ENCODE results near the gene DRC7. TPM values are rescaled to one million over a fixed set of nuclear protein-coding genes. Genes with fewer than 3 reads are reported as not detected.

The DRC7 gene
- total RNA-seq, 1 experiment from 2014 or later = not detected

DNA sequence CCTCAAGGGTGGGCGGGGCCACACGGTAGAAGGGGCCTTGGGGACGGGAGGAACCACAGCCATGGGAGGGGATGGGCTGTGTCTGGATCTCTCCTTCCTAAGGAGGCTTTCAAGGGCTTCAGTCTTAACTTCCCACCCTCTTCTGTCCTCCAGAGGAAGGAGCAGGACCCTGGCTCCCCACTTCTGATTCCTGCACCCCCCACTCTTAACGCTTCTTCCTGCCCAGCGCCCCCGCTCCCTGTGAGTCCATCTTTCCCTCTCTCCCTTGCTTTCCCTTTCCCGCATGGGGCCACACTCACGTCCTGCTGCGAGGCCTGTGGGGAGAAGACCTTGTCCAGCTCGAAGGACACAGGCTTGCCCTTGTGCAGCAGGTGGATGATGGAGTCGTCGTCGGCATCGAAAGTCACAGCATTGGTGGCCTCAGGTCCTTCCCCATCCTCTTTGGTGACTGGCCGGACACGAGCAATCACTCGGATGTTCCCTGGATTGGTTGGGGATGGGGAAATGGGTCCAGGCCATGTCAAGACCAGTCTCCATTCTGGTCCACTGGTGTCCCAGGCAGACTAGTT lies 70.6 kb downstream of the DRC7 start:
- no peaks in the 10 kb centered on the region for H3K9me3 Mint-ChIP-seq
- peak overlapping the region; percentile 82; the same call in 1 of the 2 replicates for H3K27ac Mint-ChIP-seq
- TF ChIP-seq, protein P1, sequence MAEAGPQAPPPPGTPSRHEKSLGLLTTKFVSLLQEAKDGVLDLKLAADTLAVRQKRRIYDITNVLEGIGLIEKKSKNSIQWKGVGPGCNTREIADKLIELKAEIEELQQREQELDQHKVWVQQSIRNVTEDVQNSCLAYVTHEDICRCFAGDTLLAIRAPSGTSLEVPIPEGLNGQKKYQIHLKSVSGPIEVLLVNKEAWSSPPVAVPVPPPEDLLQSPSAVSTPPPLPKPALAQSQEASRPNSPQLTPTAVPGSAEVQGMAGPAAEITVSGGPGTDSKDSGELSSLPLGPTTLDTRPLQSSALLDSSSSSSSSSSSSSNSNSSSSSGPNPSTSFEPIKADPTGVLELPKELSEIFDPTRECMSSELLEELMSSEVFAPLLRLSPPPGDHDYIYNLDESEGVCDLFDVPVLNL (CRISPR knock-in tag; IDR thresholded peaks at IDR 0.05; ENCODE audit: borderline replicate concordance, low read depth) = no peak
- TF ChIP-seq NR2C2 (CRISPR knock-in tag; IDR thresholded peaks at IDR 0.05) (no peak), PREB (CRISPR knock-in tag; IDR thresholded peaks at IDR 0.05; ENCODE audit: borderline replicate concordance) (no peak), MYBL2 (CRISPR knock-in tag; IDR thresholded peaks at IDR 0.05) (no peak), ESRRA (CRISPR knock-in tag; IDR thresholded peaks at IDR 0.05; ENCODE audit: borderline replicate concordance) (no peak), SMAD4 (CRISPR knock-in tag; IDR thresholded peaks at IDR 0.05) (no peak)
- TF ChIP-seq, protein P2, sequence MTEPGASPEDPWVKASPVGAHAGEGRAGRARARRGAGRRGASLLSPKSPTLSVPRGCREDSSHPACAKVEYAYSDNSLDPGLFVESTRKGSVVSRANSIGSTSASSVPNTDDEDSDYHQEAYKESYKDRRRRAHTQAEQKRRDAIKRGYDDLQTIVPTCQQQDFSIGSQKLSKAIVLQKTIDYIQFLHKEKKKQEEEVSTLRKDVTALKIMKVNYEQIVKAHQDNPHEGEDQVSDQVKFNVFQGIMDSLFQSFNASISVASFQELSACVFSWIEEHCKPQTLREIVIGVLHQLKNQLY (CRISPR knock-in tag; IDR thresholded peaks at IDR 0.05) = no peak
- ChIA-PET POLR2A (interaction anchor here (0.6 to 1.2 kb wide), 2 partner anchors 108 to 183 kb away, joined by 3 to 5 read pairs; no protein-coding TSS in a partner anchor), CTCF (interaction anchor here (0.6 to 4.9 kb wide), 6 partner anchors 8 to 267 kb away, joined by 3 to 30 read pairs (median 3); no protein-coding TSS in a partner anchor)
- ATAC-seq (no peak), DNase-seq (ENCODE audit: low spot score) (no peak)
- H3K27me3 Mint-ChIP-seq (ENCODE audit: low read depth) = no peaks in the 10 kb centered on the region
- H3K4me1 Mint-ChIP-seq = peaks cover 11% of the 10 kb centered on the region
- peaks cover 4% of the 10 kb centered on the region; the same call in 1 of the 2 replicates for H3K36me3 Mint-ChIP-seq
- no peak overlapping the region for H3K4me3 Mint-ChIP-seq

GRCh38 chr16:57766714-57767348 lies 72.2 kb downstream of the DRC7 start:
- DNase-seq (ENCODE audit: low spot score) = no peak
- H3K27ac Mint-ChIP-seq = no peak overlapping the region
- H3K4me1 Mint-ChIP-seq = peaks cover 11% of the 10 kb centered on the region
- CTCF ChIA-PET = interaction anchor here (1.0 to 4.9 kb wide), 5 partner anchors 9 to 261 kb away, joined by 3 to 30 read pairs (median 5); no protein-coding TSS in a partner anchor
- H3K36me3 Mint-ChIP-seq = peaks cover 4% of the 10 kb centered on the region; the same call in 1 of the 2 replicates
- ATAC-seq = no peak
- no peak overlapping the region for H3K4me3 Mint-ChIP-seq
- POLR2A ChIA-PET = interaction anchor here (0.6 kb wide), 2 partner anchors 24 to 42 kb away, joined by 3 to 4 read pairs; no protein-coding TSS in a partner anchor
- H3K9me3 Mint-ChIP-seq = no peaks in the 10 kb centered on the region
- no peaks in the 10 kb centered on the region for H3K27me3 Mint-ChIP-seq (ENCODE audit: low read depth)
- TF ChIP-seq ZSCAN18 (CRISPR knock-in tag; IDR thresholded peaks at IDR 0.05) (no peak), SOX15 (CRISPR knock-in tag; IDR thresholded peaks at IDR 0.05) (no peak), ZNF396 (CRISPR knock-in tag; IDR thresholded peaks at IDR 0.05; ENCODE audit: borderline replicate concordance) (no peak), RELA (CRISPR knock-in tag; IDR thresholded peaks at IDR 0.05; ENCODE audit: borderline replicate concordance) (no peak), ZBTB21 (CRISPR knock-in tag; IDR thresholded peaks at IDR 0.05; ENCODE audit: borderline replicate concordance) (no peak), KAT7 (CRISPR knock-in tag; IDR thresholded peaks at IDR 0.05; ENCODE audit: borderline replicate concordance) (no peak)
- TF ChIP-seq, protein P3, sequence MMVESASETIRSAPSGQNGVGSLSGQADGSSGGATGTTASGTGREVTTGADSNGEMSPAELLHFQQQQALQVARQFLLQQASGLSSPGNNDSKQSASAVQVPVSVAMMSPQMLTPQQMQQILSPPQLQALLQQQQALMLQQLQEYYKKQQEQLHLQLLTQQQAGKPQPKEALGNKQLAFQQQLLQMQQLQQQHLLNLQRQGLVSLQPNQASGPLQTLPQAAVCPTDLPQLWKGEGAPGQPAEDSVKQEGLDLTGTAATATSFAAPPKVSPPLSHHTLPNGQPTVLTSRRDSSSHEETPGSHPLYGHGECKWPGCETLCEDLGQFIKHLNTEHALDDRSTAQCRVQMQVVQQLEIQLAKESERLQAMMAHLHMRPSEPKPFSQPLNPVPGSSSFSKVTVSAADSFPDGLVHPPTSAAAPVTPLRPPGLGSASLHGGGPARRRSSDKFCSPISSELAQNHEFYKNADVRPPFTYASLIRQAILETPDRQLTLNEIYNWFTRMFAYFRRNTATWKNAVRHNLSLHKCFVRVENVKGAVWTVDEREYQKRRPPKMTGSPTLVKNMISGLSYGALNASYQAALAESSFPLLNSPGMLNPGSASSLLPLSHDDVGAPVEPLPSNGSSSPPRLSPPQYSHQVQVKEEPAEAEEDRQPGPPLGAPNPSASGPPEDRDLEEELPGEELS (CRISPR knock-in tag; IDR thresholded peaks at IDR 0.05) = no peak
- TF ChIP-seq, protein P2 (CRISPR knock-in tag; IDR thresholded peaks at IDR 0.05) = no peak
- TF ChIP-seq, protein P4, sequence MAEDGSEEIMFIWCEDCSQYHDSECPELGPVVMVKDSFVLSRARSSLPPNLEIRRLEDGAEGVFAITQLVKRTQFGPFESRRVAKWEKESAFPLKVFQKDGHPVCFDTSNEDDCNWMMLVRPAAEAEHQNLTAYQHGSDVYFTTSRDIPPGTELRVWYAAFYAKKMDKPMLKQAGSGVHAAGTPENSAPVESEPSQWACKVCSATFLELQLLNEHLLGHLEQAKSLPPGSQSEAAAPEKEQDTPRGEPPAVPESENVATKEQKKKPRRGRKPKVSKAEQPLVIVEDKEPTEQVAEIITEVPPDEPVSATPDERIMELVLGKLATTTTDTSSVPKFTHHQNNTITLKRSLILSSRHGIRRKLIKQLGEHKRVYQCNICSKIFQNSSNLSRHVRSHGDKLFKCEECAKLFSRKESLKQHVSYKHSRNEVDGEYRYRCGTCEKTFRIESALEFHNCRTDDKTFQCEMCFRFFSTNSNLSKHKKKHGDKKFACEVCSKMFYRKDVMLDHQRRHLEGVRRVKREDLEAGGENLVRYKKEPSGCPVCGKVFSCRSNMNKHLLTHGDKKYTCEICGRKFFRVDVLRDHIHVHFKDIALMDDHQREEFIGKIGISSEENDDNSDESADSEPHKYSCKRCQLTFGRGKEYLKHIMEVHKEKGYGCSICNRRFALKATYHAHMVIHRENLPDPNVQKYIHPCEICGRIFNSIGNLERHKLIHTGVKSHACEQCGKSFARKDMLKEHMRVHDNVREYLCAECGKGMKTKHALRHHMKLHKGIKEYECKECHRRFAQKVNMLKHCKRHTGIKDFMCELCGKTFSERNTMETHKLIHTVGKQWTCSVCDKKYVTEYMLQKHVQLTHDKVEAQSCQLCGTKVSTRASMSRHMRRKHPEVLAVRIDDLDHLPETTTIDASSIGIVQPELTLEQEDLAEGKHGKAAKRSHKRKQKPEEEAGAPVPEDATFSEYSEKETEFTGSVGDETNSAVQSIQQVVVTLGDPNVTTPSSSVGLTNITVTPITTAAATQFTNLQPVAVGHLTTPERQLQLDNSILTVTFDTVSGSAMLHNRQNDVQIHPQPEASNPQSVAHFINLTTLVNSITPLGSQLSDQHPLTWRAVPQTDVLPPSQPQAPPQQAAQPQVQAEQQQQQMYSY (CRISPR knock-in tag; IDR thresholded peaks at IDR 0.05) = no peak
- TF ChIP-seq, protein P5, sequence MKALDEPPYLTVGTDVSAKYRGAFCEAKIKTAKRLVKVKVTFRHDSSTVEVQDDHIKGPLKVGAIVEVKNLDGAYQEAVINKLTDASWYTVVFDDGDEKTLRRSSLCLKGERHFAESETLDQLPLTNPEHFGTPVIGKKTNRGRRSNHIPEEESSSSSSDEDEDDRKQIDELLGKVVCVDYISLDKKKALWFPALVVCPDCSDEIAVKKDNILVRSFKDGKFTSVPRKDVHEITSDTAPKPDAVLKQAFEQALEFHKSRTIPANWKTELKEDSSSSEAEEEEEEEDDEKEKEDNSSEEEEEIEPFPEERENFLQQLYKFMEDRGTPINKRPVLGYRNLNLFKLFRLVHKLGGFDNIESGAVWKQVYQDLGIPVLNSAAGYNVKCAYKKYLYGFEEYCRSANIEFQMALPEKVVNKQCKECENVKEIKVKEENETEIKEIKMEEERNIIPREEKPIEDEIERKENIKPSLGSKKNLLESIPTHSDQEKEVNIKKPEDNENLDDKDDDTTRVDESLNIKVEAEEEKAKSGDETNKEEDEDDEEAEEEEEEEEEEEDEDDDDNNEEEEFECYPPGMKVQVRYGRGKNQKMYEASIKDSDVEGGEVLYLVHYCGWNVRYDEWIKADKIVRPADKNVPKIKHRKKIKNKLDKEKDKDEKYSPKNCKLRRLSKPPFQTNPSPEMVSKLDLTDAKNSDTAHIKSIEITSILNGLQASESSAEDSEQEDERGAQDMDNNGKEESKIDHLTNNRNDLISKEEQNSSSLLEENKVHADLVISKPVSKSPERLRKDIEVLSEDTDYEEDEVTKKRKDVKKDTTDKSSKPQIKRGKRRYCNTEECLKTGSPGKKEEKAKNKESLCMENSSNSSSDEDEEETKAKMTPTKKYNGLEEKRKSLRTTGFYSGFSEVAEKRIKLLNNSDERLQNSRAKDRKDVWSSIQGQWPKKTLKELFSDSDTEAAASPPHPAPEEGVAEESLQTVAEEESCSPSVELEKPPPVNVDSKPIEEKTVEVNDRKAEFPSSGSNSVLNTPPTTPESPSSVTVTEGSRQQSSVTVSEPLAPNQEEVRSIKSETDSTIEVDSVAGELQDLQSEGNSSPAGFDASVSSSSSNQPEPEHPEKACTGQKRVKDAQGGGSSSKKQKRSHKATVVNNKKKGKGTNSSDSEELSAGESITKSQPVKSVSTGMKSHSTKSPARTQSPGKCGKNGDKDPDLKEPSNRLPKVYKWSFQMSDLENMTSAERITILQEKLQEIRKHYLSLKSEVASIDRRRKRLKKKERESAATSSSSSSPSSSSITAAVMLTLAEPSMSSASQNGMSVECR (CRISPR knock-in tag; IDR thresholded peaks at IDR 0.05; ENCODE audit: borderline replicate concordance) = no peak

Data from WTC11 (cell line).